H9 (cell line): ENCODE data around the gene MARCHF3. TPM values are rescaled to one million over a fixed set of nuclear protein-coding genes. Genes with fewer than 3 reads are reported as not detected.

Experiments used
- DNase-seq: peaks from one replicate; pipeline ENCODE4 v3.0.0-alpha.2; 2017
- H2AFZ ChIP-seq: one replicate; pipeline ENCODE4 v1.6.1; 2013; ENCODE audit warnings: mild to moderate bottlenecking, low read length, control low read depth, moderate library complexity
- H2AK5ac ChIP-seq: 2 replicates; pipeline ENCODE4 v1.6.1; 2013; ENCODE audit warnings: low read length, control low read depth, mixed read lengths; ENCODE audit not compliant: insufficient read length
- H2BK120ac ChIP-seq: one replicate; pipeline ENCODE4 v1.6.1; 2013; ENCODE audit warnings: low read depth, mild to moderate bottlenecking, low read length, control low read depth, inconsistent platforms; ENCODE audit not compliant: poor library complexity, severe bottlenecking
- H2BK12ac ChIP-seq: 2 replicates; pipeline ENCODE4 v1.6.1; 2013; ENCODE audit warnings: low read length, control low read depth, mixed read lengths, low read depth; ENCODE audit not compliant: insufficient read length
- H2BK15ac ChIP-seq: 2 replicates; pipeline ENCODE4 v1.6.1; 2013; ENCODE audit warnings: low read depth, low read length, control low read depth
- H2BK20ac ChIP-seq: one replicate; pipeline ENCODE4 v1.6.1; 2013; ENCODE audit warnings: low read depth, mild to moderate bottlenecking, low read length, control low read depth, inconsistent platforms; ENCODE audit not compliant: poor library complexity, severe bottlenecking
- H2BK5ac ChIP-seq: 2 replicates; pipeline ENCODE4 v1.6.1; 2013; ENCODE audit warnings: low read length, control low read depth, mixed read lengths; ENCODE audit not compliant: insufficient read length
- H3K14ac ChIP-seq: 2 replicates; pipeline ENCODE4 v1.6.1; 2013; ENCODE audit warnings: low read length, control low read depth; ENCODE audit not compliant: insufficient read depth
- H3K18ac ChIP-seq: 2 replicates; pipeline ENCODE4 v1.6.1; 2013; ENCODE audit warnings: low read depth, mild to moderate bottlenecking, mixed read lengths, low read length, control low read depth; ENCODE audit not compliant: insufficient read length
- H3K23ac ChIP-seq: 2 replicates; pipeline ENCODE4 v1.6.1; 2013; ENCODE audit warnings: low read length, control low read depth, mixed read lengths, low read depth; ENCODE audit not compliant: insufficient read length
- H3K23me2 ChIP-seq: 2 replicates; pipeline ENCODE4 v1.6.1; 2013; ENCODE audit warnings: low read depth, mild to moderate bottlenecking, mixed read lengths, low read length, control low read depth; ENCODE audit not compliant: insufficient read length, poor library complexity, severe bottlenecking
- H3K27ac ChIP-seq: 2 replicates; pipeline ENCODE4 v1.5.1; 2013; ENCODE audit warnings: low read length, control low read depth, mixed read lengths, low read depth; ENCODE audit not compliant: insufficient read length
- H3K27me3 ChIP-seq: 2 replicates; pipeline ENCODE4 v1.6.1; 2013; ENCODE audit warnings: low read length, control low read depth, inconsistent platforms; ENCODE audit not compliant: insufficient read depth
- H3K4ac ChIP-seq: 2 replicates; pipeline ENCODE4 v1.6.1; 2013; ENCODE audit warnings: low read depth, mild to moderate bottlenecking, control low read depth, inconsistent platforms, low read length, moderate library complexity
- H3K4me1 ChIP-seq: 2 replicates; pipeline ENCODE4 v1.6.1; 2013; ENCODE audit warnings: low read length, control low read depth, inconsistent platforms; ENCODE audit not compliant: insufficient read depth
- H3K4me2 ChIP-seq: 2 replicates; pipeline ENCODE4 v1.6.1; 2013; ENCODE audit warnings: low read length, control low read depth, mixed read lengths; ENCODE audit not compliant: insufficient read length, insufficient read depth
- H3K56ac ChIP-seq: 2 replicates; pipeline ENCODE4 v1.6.1; 2013; ENCODE audit warnings: low read depth, mild to moderate bottlenecking, mixed read lengths, low read length, control low read depth; ENCODE audit not compliant: insufficient read length
- H3K79me1 ChIP-seq: 2 replicates; pipeline ENCODE4 v1.6.1; 2013; ENCODE audit warnings: low read depth, mild to moderate bottlenecking, moderate library complexity, low read length, control low read depth, inconsistent platforms; ENCODE audit not compliant: insufficient read depth, poor library complexity, severe bottlenecking
- H3K79me2 ChIP-seq: 2 replicates; pipeline ENCODE4 v1.6.1; 2013; ENCODE audit warnings: low read length, control low read depth, inconsistent platforms; ENCODE audit not compliant: insufficient read depth
- H3K9ac ChIP-seq: 2 replicates; pipeline ENCODE4 v1.6.1; 2013; ENCODE audit warnings: low read length, control low read depth, mixed read lengths; ENCODE audit not compliant: insufficient read length; ENCODE audit errors: extremely low read depth
- H3K9me3 ChIP-seq: one replicate; pipeline ENCODE4 v1.6.1; 2013; ENCODE audit warnings: low read depth, low read length, inconsistent platforms; ENCODE audit not compliant: control insufficient read depth
- H3T11ph ChIP-seq: one replicate; pipeline ENCODE4 v1.6.1; 2013; ENCODE audit warnings: mild to moderate bottlenecking, low read length, control low read depth, inconsistent platforms
- H4K20me1 ChIP-seq: one replicate; pipeline ENCODE4 v1.6.1; 2013; ENCODE audit not compliant: control insufficient read depth, insufficient read length, insufficient read depth
- H4K5ac ChIP-seq: 2 replicates; pipeline ENCODE4 v1.6.1; 2013; ENCODE audit warnings: low read depth, mild to moderate bottlenecking, mixed read lengths, low read length, control low read depth; ENCODE audit not compliant: insufficient read length
- H4K8ac ChIP-seq: replicated peaks from 2 replicates; pipeline ENCODE4 v1.6.1; 2013; ENCODE audit warnings: low read length, control low read depth, mixed read lengths, low read depth; ENCODE audit not compliant: insufficient read length
- H4K91ac ChIP-seq: 2 replicates; pipeline ENCODE4 v1.6.1; 2013; ENCODE audit warnings: low read depth, mild to moderate bottlenecking, moderate library complexity, mixed read lengths, low read length, control low read depth; ENCODE audit not compliant: insufficient read length
- H3K27ac Mint-ChIP-seq, 3 experiments: 2 replicates in 2 of 3; 3 replicates in 1 of 3; pipeline ENCODE4 v1.8.0; 2020 to 2021; ENCODE audit warnings: mixed read lengths in 3 of 3, mild to moderate bottlenecking in 1 of 3, moderate library complexity in 1 of 3
- H3K27me3 Mint-ChIP-seq: 2 replicates; pipeline ENCODE4 v1.8.0; 2021; ENCODE audit warnings: low read depth, mild to moderate bottlenecking, moderate library complexity, mixed read lengths
- H3K36me3 Mint-ChIP-seq, 3 experiments: 2 replicates in 2 of 3; 3 replicates in 1 of 3; pipeline ENCODE4 v1.8.0; 2020 to 2021; ENCODE audit warnings: low read depth in 3 of 3, mixed read lengths in 3 of 3; ENCODE audit not compliant: insufficient read depth in 1 of 3
- H3K4me1 Mint-ChIP-seq, 2 experiments: 2 replicates each; pipeline ENCODE4 v1.8.0; 2020; ENCODE audit warnings: mixed read lengths in 2 of 2
- H3K4me3 Mint-ChIP-seq, 2 experiments: 2 replicates in 1 of 2; 3 replicates in 1 of 2; pipeline ENCODE4 v1.8.0; 2020 to 2021; ENCODE audit warnings: mild to moderate bottlenecking in 2 of 2, mixed read lengths in 2 of 2, moderate library complexity in 1 of 2
- H3K9me3 Mint-ChIP-seq, 2 experiments: 2 replicates in 1 of 2; 3 replicates in 1 of 2; pipeline ENCODE4 v1.8.0; 2020; ENCODE audit warnings: mild to moderate bottlenecking in 2 of 2, mixed read lengths in 2 of 2, moderate library complexity in 1 of 2
- total RNA-seq: library from RNA; stranded (reverse); gene quantifications from 2 replicates; pipeline ENCODE4 v1.2.1, GENCODE V29; 2021
- TF ChIP-seq, protein P1 (sequence below): fragments of 200-600 bp; sonication (generic); conservative IDR thresholded peaks from 3 replicates; pipeline ENCODE4 v1.8.0; 2021; ENCODE audit warnings: antibody characterized with exemption, mild to moderate bottlenecking

Gene MARCHF3
- total RNA-seq, 1 experiment from 2014 or later, result 17.7 TPM

- no peak overlapping the region for H2BK5ac ChIP-seq
- H2BK120ac ChIP-seq, result no peak overlapping the region
- H2AFZ ChIP-seq, result no peak overlapping the region
- H2BK12ac ChIP-seq, result no peak overlapping the region
- Mint-ChIP-seq H3K9me3 (peaks cover 0 to 2% of the 10 kb centered on the region in 2 experiments; a peak in 1 of 5 replicates), H3K27me3 (no peaks in the 10 kb centered on the region), H3K36me3 (no peaks in the 10 kb centered on the region; a peak in 3 of 7 replicates), H3K4me1 (peaks cover 8 to 10% of the 10 kb centered on the region in 2 experiments), H3K4me3 (no peak overlapping the region), H3K27ac (no peak overlapping the region)
- no peak overlapping the region for H4K91ac ChIP-seq
- no peak overlapping the region for H3T11ph ChIP-seq
- no peaks in the 10 kb centered on the region for H3K9me3 ChIP-seq
- no peak overlapping the region for H3K4ac ChIP-seq
- no peaks in the 10 kb centered on the region for H4K20me1 ChIP-seq
- H3K9ac ChIP-seq, result no peak overlapping the region
- H3K79me1 ChIP-seq, result peaks cover 3% of the 10 kb centered on the region
- no peak for DNase-seq
- no peak overlapping the region for H2BK20ac ChIP-seq
- H3K56ac ChIP-seq, result no peak overlapping the region
- no peak overlapping the region for H3K4me2 ChIP-seq
- no peak overlapping the region for H3K18ac ChIP-seq
- H3K79me2 ChIP-seq, result no peaks in the 10 kb centered on the region
- H2AK5ac ChIP-seq, result no peak overlapping the region
- H3K27me3 ChIP-seq, result no peaks in the 10 kb centered on the region
- H3K14ac ChIP-seq, result no peak overlapping the region
- no peaks in the 10 kb centered on the region for H3K4me1 ChIP-seq
- H4K5ac ChIP-seq, result no peak overlapping the region
- H4K8ac ChIP-seq, result no peak overlapping the region
- no peaks in the 10 kb centered on the region for H3K23me2 ChIP-seq
- H3K23ac ChIP-seq, result no peak overlapping the region
- H3K27ac ChIP-seq, result no peak overlapping the region
- TF ChIP-seq, protein P1, sequence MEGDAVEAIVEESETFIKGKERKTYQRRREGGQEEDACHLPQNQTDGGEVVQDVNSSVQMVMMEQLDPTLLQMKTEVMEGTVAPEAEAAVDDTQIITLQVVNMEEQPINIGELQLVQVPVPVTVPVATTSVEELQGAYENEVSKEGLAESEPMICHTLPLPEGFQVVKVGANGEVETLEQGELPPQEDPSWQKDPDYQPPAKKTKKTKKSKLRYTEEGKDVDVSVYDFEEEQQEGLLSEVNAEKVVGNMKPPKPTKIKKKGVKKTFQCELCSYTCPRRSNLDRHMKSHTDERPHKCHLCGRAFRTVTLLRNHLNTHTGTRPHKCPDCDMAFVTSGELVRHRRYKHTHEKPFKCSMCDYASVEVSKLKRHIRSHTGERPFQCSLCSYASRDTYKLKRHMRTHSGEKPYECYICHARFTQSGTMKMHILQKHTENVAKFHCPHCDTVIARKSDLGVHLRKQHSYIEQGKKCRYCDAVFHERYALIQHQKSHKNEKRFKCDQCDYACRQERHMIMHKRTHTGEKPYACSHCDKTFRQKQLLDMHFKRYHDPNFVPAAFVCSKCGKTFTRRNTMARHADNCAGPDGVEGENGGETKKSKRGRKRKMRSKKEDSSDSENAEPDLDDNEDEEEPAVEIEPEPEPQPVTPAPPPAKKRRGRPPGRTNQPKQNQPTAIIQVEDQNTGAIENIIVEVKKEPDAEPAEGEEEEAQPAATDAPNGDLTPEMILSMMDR, result no peak
- H2BK15ac ChIP-seq, result no peak overlapping the region
Measured at GRCh38 chr5:127012916-127013315, 17.4 kb downstream of the MARCHF3 start.
